ENCODE measurements around the gene SLC19A1.
"Not testable (repeated sequence)": the region's sequence is repeated elsewhere in the genome, so short reads cannot be mapped to it uniquely, and the experiment has no call there.

SLC19A1 gene

GRCh38 chr21:45503226-45503625 lies 39.0 kb downstream of the SLC19A1 start:
- not testable (repeated sequence) for DNase-seq

- DNase-seq: no peak
Measured at GRCh38 chr21:45502600-45502999, 39.6 kb downstream of the SLC19A1 start.

DNA sequence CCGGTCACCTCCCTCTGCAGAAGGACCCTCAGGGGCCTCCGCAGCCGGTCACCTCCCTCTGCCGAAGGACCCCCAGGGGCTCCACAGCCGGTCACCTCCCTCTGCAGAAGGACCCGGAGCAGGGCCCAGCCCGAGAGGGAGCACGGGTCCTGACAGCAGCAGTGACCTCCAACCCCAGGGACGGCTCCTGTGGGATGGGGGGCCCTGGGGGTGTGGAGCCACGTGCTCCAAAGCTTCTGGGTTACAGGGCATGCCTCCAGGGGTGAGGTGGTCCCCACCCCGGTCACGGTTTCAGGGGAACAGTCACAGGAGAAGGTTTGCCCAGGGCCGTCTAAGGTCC lies 40.3 kb downstream of the SLC19A1 start:
- DNase-seq: no peak

DNA sequence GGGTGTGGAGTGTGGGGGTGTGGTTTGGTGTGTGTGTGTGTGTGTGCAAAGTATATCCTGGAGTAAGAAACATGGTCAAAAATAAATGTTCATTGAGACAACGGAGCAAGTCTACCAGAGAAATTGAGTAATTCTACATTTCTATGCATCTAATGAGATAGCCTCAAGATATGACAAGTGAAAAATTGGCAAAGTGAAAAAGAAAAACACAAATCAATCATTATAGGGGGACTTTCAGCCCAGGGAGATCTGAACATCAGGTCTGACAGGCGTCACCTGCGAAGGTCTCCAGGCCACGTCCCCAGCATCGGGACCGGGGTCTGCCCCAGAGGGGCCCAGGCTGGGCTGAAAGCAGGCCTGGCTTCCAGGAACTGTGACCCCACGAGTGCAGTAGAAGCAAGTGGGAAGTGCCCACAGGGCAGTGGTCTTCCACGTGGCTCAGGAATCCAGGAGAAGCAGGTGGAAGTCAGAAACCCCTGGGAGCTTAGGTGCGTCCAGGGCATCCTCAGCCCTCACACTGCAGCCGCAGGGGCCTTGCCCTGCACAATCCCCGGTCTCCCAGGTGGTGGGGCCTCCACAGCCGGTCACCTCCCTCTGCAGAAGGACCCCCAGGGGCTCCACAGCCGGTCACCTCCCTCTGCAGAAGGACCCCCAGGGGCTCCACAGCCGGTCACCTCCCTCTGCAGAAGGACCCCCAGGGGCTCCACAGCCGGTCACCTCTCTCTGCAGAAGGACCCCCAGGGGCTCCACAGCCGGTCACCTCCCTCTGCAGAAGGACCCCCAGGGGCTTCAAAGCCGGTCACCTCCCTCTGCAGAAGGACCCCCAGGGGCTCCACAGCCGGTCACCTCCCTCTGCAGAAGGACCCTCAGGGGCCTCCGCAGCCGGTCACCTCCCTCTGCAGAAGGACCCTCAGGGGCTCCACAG lies 40.9 kb downstream of the SLC19A1 start:
- DNase-seq: not testable (repeated sequence)

DNA sequence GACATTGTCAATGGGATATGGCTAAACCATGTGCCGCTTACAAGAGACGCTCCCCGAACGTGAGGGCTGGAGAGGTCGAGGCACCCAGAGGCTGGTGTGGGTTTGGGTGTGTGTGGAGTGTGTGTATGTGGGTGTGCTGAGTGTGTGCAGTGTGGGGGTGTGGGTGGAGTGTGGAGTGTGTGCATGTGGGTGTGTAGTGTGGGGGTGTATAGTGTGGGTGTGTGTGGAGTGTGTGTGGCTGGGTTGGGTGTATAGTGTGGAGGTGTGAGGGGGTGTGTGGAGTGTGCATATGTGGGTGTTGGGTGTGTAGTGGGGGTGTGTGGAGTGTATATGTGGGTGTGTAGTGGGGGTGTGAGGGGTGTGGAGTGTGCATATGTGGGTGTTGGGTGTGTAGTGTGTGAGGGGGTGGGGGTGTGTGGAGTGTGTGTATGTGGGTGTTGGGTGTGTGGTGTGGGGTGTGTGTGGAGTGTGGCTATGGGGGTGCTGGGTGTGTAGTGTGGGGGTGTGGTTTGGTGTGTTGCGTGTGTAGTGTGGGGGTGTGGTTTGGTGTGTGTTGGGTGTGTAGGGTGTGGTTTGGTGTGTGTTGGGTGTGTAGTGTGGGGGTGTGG lies 42.2 kb downstream of the SLC19A1 start:
- DNase-seq: no peak

DNA sequence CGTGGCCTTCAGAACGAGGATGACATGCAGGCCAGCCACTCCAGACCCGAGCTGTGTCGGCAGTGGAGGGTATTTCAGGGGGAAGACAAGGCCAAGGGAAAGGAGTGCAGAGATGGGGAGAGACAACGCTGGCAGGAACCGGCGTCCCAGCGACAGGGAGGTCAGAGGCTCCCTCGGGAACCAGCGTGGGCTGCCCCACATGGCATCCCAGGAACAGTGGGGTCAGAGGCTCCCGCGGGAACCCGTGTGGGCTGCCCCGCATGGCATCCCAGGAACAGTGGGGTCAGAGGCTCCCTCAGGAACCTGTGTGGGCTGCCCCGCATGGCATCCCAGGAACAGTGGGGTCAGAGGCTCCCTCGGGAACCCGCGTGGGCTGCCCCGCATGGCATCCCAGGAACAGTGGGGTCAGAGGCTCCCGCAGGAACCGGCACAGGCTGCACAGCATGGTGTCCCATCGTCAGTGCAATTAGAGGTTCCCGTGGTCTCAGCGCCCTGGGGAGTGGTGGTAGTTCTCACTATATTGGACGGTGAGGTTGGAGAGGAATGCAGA lies 43.0 kb downstream of the SLC19A1 start:
- no peak for DNase-seq

- no peak for DNase-seq
Measured at GRCh38 chr21:45498646-45499000, 43.6 kb downstream of the SLC19A1 start.

- DNase-seq: no peak
Measured at GRCh38 chr21:45497846-45498645, 44.2 kb downstream of the SLC19A1 start.

- DNase-seq: no peak
Measured at GRCh38 chr21:45496968-45497845, 45.0 kb downstream of the SLC19A1 start.

- no peak for DNase-seq
Measured at GRCh38 chr21:45496151-45496967, 45.9 kb downstream of the SLC19A1 start.

DNA sequence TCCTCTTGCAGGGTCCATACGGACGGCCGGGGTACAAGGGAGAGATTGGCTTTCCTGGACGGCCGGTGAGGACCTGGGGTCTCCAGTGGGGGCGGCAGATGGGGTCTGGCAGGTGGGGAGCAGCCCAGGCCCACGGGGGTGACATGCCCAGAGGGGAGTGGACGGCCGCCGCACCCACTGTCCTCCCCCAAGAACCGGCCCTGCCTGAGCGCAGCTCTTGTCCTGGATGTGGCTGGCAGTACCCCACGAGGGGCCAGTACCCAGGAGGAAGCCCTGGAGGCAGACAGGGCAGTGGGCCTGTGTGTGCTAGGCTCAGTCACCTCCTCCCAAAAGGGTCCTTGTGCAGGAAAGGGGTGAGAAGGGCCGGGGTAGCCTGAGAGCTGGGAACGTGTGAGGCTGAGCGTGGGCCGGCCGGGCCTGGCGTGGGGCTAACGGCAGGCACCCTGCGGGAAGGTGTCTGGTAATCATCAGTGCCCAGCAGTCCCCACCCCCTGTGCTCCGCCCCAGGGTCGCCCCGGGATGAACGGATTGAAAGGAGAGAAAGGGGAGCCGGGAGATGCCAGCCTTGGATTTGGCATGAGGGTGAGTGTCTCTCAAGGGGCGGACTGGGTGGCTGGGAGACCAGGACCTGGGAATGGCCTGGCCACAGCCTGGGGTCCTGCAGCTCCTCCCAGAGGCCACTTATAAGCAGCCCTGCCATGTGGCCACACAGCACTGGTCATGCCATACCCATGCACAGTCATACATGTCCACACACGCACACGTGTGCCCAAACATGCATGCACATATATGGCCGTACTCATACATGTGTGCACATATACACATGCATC lies 47.2 kb downstream of the SLC19A1 start:
- no peak for DNase-seq

- no peak for DNase-seq
Measured at GRCh38 chr21:45494135-45494850, 47.9 kb downstream of the SLC19A1 start.

DNA sequence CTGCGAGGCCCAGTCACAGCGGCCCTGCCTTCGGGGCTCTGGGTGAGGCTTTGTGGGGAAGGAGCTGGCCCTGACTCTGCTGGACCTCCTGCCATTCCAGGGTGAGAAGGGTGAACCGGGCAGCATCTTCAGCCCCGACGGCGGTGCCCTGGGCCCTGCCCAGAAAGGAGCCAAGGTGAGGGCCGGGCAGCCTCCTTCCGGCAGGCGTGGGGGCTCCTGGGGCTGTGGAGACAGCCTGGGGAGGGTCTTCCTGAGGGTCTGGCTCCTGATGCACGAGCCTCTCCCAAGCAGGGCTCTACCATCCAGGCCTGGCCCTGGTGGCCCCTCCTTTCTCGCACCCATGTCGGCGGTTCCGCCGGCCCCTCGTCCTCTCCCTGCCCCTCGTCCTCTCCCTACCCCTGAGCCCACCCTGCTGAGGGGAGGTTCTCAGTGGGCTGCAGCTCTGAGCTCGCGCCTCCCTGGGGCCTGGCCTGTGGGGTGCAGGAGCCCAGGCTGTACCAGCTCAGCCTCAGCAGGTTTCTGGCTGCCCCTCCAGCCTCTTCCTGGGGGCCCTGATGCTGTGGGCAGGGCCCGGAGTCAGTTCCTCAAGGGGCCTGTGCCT lies 48.7 kb downstream of the SLC19A1 start:
- DNase-seq: no peak

GRCh38 chr21:45492765-45493164 lies 49.5 kb downstream of the SLC19A1 start:
- DNase-seq: no peak

DNA sequence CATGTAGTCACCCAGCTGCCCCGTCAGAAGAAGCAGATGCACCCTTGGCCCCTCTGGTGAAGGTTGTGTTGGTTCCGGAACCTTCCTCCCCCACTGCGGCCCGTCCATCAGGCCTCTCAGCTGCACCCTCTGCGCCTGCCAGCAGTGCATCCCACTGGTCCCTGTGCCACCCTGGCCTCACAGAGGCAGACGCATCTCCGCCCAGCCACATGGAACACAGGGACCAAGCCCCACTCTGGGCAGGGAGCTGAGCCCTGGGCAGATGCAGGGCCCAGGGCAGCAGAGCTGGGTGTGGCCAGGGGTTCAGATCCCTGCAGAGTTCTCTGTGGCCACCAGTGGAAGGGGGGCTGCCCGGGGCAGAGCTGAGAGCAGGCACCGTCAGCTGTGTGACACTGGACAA lies 50.6 kb downstream of the SLC19A1 start:
- no peak for DNase-seq

GRCh38 chr21:45491056-45491455 lies 51.2 kb downstream of the SLC19A1 start:
- DNase-seq: no peak

- DNase-seq: no peak
Measured at GRCh38 chr21:45490049-45490731, 52.0 kb downstream of the SLC19A1 start.

GRCh38 chr21:45489722-45489982 lies 52.6 kb downstream of the SLC19A1 start:
- DNase-seq: no peak

Measured in activated effector memory CD4-positive, alpha-beta T cell treated with Interleukin-2 at 50 U/mL for 16 hours (primary cell).